Activated T-cell treated with anti-CD3 and anti-CD28 coated beads, Interleukin-2, amount 50 U/mL, for 4 hours (primary cell): Measurements from ENCODE around the gene KLHDC8B. TPM values are rescaled to one million over a fixed set of nuclear protein-coding genes. Genes with fewer than 3 reads are reported as not detected.
"Not testable (repeated sequence)": the region's sequence is repeated elsewhere in the genome, so short reads cannot be mapped to it uniquely, and the experiment has no call there.

Experiments used
- ATAC-seq, 2 donors: fragments of 200-7000 bp; cut with Tn5 transposase; one replicate each; pipeline ENCODE4 v1.10.0; 2021
- DNase-seq: peaks from one replicate; pipeline ENCODE4 v3.0.0-alpha.2; 2020
- H3K27me3 Mint-ChIP-seq: one replicate; pipeline ENCODE4 v1.8.0; 2021; ENCODE audit warnings: low read depth, mixed read lengths
- H3K36me3 Mint-ChIP-seq: one replicate; pipeline ENCODE4 v1.8.0; 2022; ENCODE audit warnings: mixed read lengths; ENCODE audit not compliant: insufficient read depth
- H3K4me1 Mint-ChIP-seq: one replicate; pipeline ENCODE4 v1.8.0; 2021; ENCODE audit warnings: low read depth, mixed read lengths
- H3K4me3 Mint-ChIP-seq: one replicate; pipeline ENCODE4 v1.8.0; 2021; ENCODE audit warnings: mild to moderate bottlenecking, moderate library complexity, mixed read lengths
- H3K9me3 Mint-ChIP-seq: one replicate; pipeline ENCODE4 v1.8.0; 2021; ENCODE audit warnings: mixed read lengths
- total RNA-seq, 3 donors: library from RNA; stranded (reverse); gene quantifications; one replicate each; pipeline ENCODE4 v1.2.1, GENCODE V29; 2021

KLHDC8B gene
- total RNA-seq, 3 donors from 2014 or later: 2.6 to 3.6 (median 3.5) TPM

DNA sequence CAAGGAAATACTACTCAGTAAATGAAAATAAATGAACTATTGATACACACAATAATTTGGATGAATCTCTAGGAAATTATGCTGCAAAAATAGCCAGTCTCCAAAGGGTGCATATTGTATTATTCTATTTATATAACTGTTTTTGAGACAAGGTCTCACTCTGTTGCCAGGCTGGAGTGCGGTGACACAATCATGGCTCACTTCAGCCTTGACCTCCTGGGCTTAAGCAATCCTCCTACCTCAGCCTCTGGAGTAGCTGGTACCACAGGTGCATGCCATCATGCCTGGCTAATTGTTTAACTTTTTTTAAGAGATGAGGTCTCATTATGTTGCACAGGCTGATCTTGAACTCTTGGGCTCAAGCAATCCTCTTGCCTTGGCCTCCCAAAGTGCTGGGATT, 12.5 kb downstream of the KLHDC8B start:
- Mint-ChIP-seq H3K27me3 (peaks cover 5% of the 10 kb centered on the region), H3K9me3 (no peaks in the 10 kb centered on the region), H3K36me3 (no peaks in the 10 kb centered on the region), H3K4me3 (no peak overlapping the region), H3K4me1 (no peaks in the 10 kb centered on the region)
- ATAC-seq: no peak
- no peak for DNase-seq

DNA sequence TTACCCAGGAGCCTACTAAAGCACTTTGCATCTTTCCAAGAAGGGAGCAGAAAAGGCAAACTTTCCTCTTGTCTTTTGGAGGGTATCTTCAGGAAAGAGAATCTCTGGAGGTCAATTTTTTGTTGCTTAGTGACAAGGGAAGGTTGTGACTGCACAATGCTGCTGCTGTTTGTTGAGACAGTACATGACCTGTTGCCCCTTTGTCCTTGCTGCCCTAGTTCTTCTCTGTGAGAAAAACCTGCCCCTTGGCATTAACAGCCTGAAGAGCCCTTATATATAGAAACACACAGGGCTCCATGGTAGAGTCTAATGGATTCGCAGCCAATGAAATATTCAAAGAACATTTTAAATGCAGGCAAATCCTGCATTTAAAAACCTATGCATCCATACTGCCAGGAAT, 20.3 kb downstream of the KLHDC8B start:
- Mint-ChIP-seq H3K4me3 (no peak overlapping the region), H3K4me1 (no peaks in the 10 kb centered on the region), H3K36me3 (no peaks in the 10 kb centered on the region), H3K27me3 (no peaks in the 10 kb centered on the region), H3K9me3 (no peaks in the 10 kb centered on the region)
- ATAC-seq (no peak), DNase-seq (no peak)

DNA sequence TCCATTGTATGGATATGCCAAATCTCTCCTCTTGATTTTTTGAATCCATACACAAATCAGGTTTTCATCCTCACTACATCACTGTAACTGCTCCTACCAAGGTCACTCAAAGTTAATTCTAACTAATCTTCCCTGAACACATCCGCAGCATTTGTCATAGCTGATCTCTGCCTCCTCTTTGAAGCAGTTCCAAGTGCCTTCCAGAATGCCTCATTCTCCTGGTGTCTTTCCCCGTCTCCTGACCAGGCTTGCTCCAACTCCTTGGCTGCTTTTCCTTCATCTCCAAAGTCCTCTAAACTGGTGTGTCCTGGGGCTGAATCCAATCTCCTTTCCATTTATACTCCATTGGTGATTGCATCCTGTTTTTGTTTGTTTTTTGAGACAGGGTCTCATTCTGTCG, 26.8 kb downstream of the KLHDC8B start:
- DNase-seq (no peak), ATAC-seq (no peak)
- Mint-ChIP-seq H3K36me3 (no peaks in the 10 kb centered on the region), H3K27me3 (peaks cover 11% of the 10 kb centered on the region), H3K4me3 (no peak overlapping the region), H3K9me3 (no peaks in the 10 kb centered on the region), H3K4me1 (no peaks in the 10 kb centered on the region)

DNA sequence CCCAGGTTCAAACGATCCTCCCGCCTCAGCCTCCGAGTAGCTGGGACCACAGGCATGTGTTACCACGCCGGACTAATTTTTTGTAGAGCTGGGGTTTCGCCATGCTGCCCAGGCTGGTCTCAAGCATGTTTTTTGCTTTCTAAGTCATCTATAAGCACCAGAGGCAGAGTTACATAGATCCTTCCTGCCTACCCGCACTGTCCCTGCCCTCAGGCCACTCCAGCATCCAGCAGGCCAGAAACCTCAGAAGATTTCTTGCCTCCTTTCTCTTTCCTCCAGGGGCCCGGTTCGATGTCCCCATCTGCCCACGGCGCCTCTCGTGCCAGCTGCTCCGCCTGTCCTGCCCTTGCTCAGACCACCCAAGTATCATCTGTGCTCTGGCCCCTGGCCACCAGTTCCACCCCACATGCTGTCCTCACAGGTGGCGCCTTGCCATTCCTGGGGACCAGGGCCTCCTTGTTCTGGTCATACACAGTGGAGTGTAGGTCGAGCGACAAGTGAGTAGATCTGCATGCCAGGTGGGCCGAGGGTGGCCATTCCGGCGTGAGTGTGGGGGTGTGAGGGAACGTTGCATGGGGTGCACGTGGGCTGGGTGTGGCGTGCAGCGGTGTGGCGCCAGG, 27.3 kb downstream of the KLHDC8B start:
- no peaks in the 10 kb centered on the region for H3K36me3 Mint-ChIP-seq
- no peaks in the 10 kb centered on the region for H3K9me3 Mint-ChIP-seq
- DNase-seq (no peak), ATAC-seq (no peak)
- no peaks in the 10 kb centered on the region for H3K4me1 Mint-ChIP-seq
- H3K4me3 Mint-ChIP-seq: no peak overlapping the region
- H3K27me3 Mint-ChIP-seq: peaks cover 12% of the 10 kb centered on the region

DNA sequence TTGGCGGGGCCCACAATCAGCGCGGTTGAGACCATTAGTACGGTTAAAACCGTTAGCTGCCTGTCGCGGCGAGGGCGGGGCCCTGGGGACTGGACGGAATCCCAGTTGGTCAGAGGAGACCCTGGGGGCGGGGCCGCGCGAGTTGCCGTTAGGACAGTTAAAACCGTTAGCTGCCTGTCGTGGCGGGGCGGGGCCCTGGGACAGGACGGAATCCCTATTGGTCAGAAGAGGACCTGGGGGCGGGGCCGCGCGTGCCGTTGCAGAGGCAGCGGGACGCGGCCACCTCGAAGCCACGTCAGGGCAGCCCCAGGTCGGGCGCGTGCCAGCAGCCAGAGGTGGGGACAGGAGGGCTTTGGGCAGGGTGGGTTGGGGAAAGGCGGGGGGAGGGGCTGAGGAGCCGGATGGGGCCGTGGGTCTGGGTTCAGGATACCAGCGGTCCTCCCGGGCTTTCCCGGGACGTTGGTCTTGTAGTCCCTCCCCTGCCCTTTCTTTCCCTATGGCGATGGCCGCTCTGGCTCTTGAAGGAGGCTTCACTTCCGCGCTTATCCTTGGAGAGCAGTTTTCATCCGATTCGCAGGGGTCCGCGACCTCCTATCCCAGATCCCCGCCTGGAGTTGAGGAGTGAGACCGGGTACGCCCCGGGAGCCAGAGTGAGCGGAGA, 28.0 kb downstream of the KLHDC8B start:
- peaks cover 13% of the 10 kb centered on the region for H3K27me3 Mint-ChIP-seq
- DNase-seq (no peak), ATAC-seq (peak; percentile 28 to 34)
- no peaks in the 10 kb centered on the region for H3K36me3 Mint-ChIP-seq
- no peaks in the 10 kb centered on the region for H3K4me1 Mint-ChIP-seq
- no peaks in the 10 kb centered on the region for H3K9me3 Mint-ChIP-seq
- no peak overlapping the region for H3K4me3 Mint-ChIP-seq

DNA sequence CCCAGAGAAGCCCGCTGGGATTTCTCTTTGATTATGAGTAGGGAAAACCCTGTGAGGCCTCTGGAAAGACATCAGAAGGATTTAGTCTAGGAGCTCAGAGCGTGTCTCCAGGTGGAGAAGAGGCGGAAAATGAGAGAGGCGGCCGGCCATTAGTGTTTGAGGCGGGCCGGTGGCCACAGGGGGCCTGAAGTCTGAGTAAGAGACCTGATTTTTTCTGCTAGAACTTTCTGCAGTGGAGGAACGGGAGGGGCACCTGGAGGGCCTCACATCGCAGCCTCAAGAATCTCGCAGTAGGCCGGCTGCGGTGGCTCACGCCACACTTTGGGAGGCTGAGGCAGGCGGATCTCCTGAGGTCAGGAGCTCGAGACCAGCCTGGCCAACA, 28.5 kb downstream of the KLHDC8B start:
- no peak overlapping the region for H3K4me3 Mint-ChIP-seq

DNA sequence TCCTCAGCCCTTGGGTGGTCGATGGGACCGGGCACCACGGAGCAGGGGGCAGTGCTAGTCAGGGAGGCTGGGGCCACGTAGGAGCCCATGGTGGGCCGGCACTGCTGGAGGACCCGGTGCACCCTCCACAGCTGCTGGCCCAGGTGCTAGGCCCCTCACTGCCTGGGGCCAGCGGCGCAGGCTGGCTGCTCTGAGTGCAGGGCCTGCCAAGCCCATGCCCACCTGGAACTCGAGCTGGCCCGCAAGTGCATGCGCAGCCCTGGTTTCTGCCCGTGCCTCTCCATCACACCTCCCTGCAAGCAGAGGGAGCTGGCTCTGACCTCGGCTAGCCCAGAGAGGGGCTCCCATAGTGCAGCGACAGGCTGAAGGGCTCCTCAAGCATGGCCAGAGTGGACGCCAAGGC, 42.1 kb downstream of the KLHDC8B start:
- H3K36me3 Mint-ChIP-seq: no peaks in the 10 kb centered on the region
- no peaks in the 10 kb centered on the region for H3K9me3 Mint-ChIP-seq
- DNase-seq (no peak), ATAC-seq (no peak)
- no peak overlapping the region for H3K4me3 Mint-ChIP-seq
- H3K4me1 Mint-ChIP-seq: no peaks in the 10 kb centered on the region
- H3K27me3 Mint-ChIP-seq: peaks cover 2% of the 10 kb centered on the region

More for the DNA sequence above, 28.5 kb downstream of the KLHDC8B start:
- DNase-seq: no peak
- H3K4me1 Mint-ChIP-seq: no peaks in the 10 kb centered on the region
- no peak for ATAC-seq
- H3K27me3 Mint-ChIP-seq: peaks cover 15% of the 10 kb centered on the region
- no peaks in the 10 kb centered on the region for H3K36me3 Mint-ChIP-seq
- no peaks in the 10 kb centered on the region for H3K9me3 Mint-ChIP-seq

DNA sequence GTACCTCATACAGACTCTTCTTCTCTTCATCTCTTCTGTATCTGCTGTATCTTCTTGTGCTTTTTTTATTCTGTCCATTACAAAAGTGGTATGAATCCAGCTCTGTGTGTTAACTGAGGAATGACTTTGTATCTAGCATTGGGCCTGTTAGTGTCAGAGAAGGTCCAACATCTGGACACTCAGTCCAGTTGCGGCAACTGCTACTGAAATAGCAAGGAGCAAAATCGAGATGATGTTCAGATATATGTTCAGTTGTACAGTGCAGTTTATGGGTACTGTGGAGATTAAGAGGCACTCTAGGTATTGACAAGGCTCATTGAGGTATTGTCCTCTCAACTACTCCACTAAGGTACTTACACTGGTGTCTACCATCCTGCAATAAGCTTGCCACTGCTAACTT, 42.6 kb downstream of the KLHDC8B start:
- no peak for ATAC-seq
- no peak for DNase-seq
- Mint-ChIP-seq H3K27me3 (peaks cover 2% of the 10 kb centered on the region), H3K4me1 (no peaks in the 10 kb centered on the region), H3K4me3 (no peak overlapping the region), H3K9me3 (no peaks in the 10 kb centered on the region), H3K36me3 (no peaks in the 10 kb centered on the region)

DNA sequence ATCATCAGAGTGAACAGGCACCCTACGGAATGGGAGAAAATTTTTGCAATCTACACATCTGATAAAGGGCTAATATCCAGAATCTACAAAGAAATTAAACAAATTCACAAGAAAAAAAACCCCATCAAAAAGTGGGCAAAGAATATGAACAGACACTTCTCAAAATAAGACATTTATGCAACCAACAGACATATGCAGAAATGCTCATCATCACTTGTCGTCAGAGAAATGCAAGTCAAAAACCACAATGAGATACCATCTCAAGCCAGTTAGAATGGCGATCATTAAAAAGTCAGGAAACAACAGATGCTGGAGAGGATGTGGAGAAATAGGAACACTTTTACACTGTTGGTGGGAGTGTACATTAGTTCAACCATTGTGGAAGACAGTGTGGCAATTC, 45.3 kb downstream of the KLHDC8B start:
- not testable (repeated sequence) for H3K4me3 Mint-ChIP-seq, DNase-seq, ATAC-seq, H3K4me1 Mint-ChIP-seq, H3K9me3 Mint-ChIP-seq, H3K36me3 Mint-ChIP-seq, H3K27me3 Mint-ChIP-seq

DNA sequence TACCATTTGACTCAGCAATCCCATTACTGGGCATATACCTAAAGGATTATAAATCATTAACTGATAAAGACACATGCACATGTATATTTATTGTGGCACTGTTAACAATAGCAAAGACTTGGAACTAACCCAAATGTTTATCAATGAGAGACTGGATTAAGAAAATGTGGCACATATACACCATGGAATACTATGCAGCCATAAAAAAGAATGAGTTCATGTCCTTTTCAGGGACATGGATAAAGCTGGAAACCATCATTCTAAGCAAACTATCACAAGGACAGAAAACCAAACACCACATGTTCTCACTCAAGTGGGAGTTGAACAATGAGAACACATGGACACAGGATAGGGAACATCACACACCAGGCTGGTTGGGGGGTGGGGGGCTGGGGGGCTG, 45.7 kb downstream of the KLHDC8B start:
- H3K4me1 Mint-ChIP-seq, H3K36me3 Mint-ChIP-seq, H3K9me3 Mint-ChIP-seq, H3K27me3 Mint-ChIP-seq, H3K4me3 Mint-ChIP-seq, DNase-seq, ATAC-seq: not testable (repeated sequence)

DNA sequence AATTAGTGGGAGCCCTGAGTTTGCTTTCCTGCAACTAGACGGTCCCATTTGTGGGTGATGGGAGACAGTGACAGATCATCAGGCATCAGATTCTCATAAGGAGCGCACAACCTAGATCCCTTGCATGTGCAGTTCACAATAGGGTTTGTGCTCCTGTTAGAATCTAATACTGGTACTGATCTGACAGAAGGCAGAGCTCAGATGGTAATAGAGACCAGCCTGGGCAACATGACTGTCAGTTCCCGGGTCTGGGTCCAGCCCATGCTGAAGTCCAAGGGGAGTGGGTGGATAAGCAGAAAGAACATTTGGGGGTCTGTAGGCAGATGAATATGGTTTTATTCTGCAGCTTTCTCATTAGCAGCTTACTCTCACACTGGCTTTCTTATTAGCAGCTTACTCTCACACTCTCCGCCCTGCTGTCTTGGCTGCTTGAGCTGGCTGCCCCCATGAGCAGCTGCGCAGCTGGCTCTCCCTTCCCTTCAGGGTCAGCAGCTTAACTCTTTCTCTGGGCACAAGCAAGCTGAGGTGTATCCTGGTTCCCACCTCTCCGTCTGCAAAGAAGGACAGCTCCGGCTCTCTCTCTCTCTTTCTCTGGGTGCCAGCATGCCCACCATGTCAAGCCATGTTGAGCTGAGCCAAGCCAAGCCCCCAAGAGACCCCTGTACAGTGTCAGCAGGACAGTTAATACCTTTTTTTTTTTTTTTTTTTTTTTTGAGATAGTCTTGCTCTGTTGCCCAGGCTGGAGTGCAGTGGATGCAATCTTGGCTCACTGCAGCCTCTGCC, 46.5 kb downstream of the KLHDC8B start:
- ATAC-seq (no peak), DNase-seq (no peak)
- peaks cover 2% of the 10 kb centered on the region for H3K27me3 Mint-ChIP-seq
- H3K4me3 Mint-ChIP-seq: no peak overlapping the region
- H3K36me3 Mint-ChIP-seq: no peaks in the 10 kb centered on the region
- no peaks in the 10 kb centered on the region for H3K9me3 Mint-ChIP-seq
- H3K4me1 Mint-ChIP-seq: no peaks in the 10 kb centered on the region

DNA sequence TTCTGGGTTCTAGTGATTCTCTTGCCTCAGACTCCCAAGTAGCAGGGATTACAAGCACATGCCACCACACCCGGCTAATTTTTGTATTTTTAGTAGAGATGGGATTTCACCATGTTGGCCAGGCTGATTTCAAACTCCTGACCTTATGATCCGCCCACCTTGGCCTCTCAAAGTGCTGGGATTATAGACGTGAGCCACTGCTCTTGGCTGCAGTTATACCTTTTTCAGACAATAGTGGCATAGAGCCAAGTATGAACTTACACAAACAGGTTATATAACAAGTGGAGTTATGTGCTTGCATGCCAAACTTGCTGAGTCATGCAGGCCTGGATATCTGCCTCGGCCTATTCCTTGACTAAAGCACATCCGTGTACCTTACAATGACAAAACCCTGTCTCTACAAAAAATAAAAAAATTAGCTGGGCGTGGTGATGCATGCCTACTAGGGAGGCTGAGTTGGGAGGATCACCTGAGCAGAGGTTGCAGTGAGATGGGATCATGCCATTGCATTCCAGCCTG, 47.1 kb downstream of the KLHDC8B start:
- ATAC-seq, H3K9me3 Mint-ChIP-seq, H3K27me3 Mint-ChIP-seq, H3K4me1 Mint-ChIP-seq, H3K4me3 Mint-ChIP-seq, DNase-seq, H3K36me3 Mint-ChIP-seq: not testable (repeated sequence)

DNA sequence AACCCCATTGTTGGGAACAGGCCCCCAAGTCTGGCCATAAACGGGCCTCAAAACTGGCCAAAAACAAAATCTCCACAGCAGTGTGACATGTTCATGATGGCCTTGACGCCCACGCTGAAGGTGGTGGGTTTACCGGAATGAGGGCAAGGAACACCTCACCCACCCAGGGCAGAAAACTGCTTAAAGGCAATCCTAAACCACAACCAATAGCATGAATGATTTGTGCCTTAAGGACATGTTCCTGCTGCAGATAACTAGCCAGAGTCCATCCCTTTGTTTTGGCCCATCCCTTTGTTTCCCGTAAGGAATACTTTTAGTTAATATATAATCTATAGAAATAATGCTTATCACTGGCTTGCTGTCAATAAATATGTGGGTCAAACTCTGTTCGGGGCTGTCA, 47.7 kb downstream of the KLHDC8B start:
- Mint-ChIP-seq H3K4me1 (no peaks in the 10 kb centered on the region), H3K27me3 (no peaks in the 10 kb centered on the region), H3K36me3 (no peaks in the 10 kb centered on the region), H3K9me3 (no peaks in the 10 kb centered on the region), H3K4me3 (no peak overlapping the region)
- DNase-seq (no peak), ATAC-seq (no peak)

DNA sequence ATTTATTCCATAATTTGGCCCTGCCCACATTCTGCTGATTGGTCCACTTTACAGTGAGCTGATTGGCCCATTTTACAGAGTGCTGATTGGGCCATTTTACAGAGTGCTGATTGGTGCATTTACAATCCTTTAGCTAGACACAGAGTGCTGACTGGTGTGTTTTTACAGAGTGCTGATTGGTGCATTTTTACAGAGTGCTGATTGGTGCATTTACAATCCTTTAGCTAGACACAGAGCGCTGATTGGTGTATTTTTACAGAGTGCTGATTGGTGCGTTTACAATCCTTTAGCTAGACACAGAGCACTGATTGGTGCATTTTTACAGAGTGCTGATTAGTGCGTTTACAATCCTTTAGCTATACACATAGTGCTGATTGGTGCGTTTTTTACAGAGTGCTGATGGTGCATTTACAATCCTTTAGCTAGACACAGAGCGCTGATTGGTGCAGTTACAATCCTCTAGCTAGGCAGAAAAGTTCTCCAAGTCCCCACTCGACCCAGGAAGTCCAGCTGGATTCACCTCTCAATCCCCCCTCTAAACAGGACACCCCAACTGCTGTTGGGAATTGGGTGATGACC, 49.7 kb downstream of the KLHDC8B start:
- not testable (repeated sequence) for H3K4me1 Mint-ChIP-seq, H3K9me3 Mint-ChIP-seq, H3K4me3 Mint-ChIP-seq, DNase-seq, H3K27me3 Mint-ChIP-seq, ATAC-seq, H3K36me3 Mint-ChIP-seq
